Neutrophil (primary cell): ENCODE data around the gene MEPE.

Source experiments
- H3K27ac ChIP-seq: fragments of 200-600 bp; sonication (generic); 2 replicates; pipeline ENCODE4 v1.5.1; 2016; ENCODE audit warnings: mild to moderate bottlenecking, moderate library complexity
- H3K27me3 ChIP-seq: fragments of 200-600 bp; sonication (generic); 2 replicates; pipeline ENCODE4 v1.6.0; 2016; ENCODE audit warnings: mild to moderate bottlenecking
- H3K36me3 ChIP-seq: fragments of 200-600 bp; sonication (generic); 2 replicates; pipeline ENCODE4 v1.5.1; 2017
- H3K4me1 ChIP-seq, 2 experiments: fragments of 200-600 bp in 1 of 2; sonication (generic) in 1 of 2; 1 replicate in 1 of 2; 2 replicates in 1 of 2; pipeline versions ENCODE4 v1.5.1 to v1.6.1; 2013 to 2016; ENCODE audit warnings: low read depth in 1 of 2, low read length in 1 of 2, mild to moderate bottlenecking in 1 of 2, moderate library complexity in 1 of 2; ENCODE audit not compliant: control insufficient read depth in 1 of 2, insufficient read depth in 1 of 2
- H3K4me3 ChIP-seq, 2 experiments: fragments of 200-600 bp in 1 of 2; sonication (generic) in 1 of 2; 1 replicate in 1 of 2; 2 replicates in 1 of 2; pipeline ENCODE4 v1.5.1; 2013 to 2016; ENCODE audit warnings: low read depth in 1 of 2, low read length in 1 of 2, mild to moderate bottlenecking in 1 of 2, moderate library complexity in 1 of 2
- H3K9me3 ChIP-seq: fragments of 200-600 bp; sonication (generic); 2 replicates; pipeline ENCODE4 v1.5.1; 2016
- TF ChIP-seq, protein P1 (sequence below): fragments of 200-600 bp; sonication (generic); IDR thresholded peaks from 2 replicates; pipeline ENCODE4 v1.5.1; 2016; ENCODE audit warnings: antibody characterized with exemption

MEPE gene

DNA sequence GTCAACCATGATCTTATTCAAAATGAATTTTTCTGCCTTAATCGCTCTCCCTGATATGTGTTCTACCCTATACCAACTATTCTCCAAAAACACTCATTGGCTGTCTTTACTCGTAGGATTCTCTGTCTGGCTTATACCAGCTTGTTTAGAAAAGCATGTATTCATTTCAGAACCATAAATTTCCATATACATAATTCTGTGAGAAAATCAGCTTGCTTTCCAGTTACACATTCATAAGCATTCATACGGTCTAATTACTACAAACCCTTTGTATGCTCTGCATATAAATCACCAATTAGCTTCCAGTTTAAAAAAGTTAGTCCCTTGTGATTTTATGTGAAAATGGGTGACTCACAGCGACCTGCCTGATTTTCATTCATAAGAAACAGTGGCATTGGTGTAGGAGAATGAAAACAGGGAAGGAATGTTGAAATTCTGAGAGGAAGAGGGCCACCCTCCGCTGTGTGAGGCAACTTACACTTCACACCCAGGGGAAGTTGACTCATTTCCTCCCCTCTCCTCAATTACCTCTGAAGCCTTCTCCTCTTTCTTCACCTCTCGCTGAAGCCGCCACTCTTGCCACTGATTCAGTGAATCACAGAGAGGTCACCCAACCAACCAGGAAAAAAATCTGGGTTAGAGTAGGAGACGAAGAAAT, 63.3 kb downstream of the MEPE start:
- peaks cover 30 to 40% of the 10 kb centered on the region in 2 experiments for H3K4me1 ChIP-seq
- TF ChIP-seq, protein P1, sequence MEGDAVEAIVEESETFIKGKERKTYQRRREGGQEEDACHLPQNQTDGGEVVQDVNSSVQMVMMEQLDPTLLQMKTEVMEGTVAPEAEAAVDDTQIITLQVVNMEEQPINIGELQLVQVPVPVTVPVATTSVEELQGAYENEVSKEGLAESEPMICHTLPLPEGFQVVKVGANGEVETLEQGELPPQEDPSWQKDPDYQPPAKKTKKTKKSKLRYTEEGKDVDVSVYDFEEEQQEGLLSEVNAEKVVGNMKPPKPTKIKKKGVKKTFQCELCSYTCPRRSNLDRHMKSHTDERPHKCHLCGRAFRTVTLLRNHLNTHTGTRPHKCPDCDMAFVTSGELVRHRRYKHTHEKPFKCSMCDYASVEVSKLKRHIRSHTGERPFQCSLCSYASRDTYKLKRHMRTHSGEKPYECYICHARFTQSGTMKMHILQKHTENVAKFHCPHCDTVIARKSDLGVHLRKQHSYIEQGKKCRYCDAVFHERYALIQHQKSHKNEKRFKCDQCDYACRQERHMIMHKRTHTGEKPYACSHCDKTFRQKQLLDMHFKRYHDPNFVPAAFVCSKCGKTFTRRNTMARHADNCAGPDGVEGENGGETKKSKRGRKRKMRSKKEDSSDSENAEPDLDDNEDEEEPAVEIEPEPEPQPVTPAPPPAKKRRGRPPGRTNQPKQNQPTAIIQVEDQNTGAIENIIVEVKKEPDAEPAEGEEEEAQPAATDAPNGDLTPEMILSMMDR, result no peak
- H3K36me3 ChIP-seq, result no peaks in the 10 kb centered on the region
- peak overlapping the region; percentile 20 to 43 for H3K4me3 ChIP-seq
- peaks cover 4% of the 10 kb centered on the region for H3K27me3 ChIP-seq
- H3K9me3 ChIP-seq, result no peaks in the 10 kb centered on the region
- H3K27ac ChIP-seq, result peak overlapping the region; percentile 82
